Measurements from ENCODE around the gene ANKMY1. TPM values are rescaled to one million over a fixed set of nuclear protein-coding genes. Genes with fewer than 3 reads are reported as not detected.

Gene ANKMY1
- total RNA-seq, 1 experiment from 2014 or later: 19.5 TPM

- POLR2A ChIA-PET (ENCODE audit: unreplicated experiment): no interaction called here
These were observed 76.8 kb downstream of the ANKMY1 start for GRCh38 chr2:240480834-240481623.

GRCh38 chr2:240479111-240479501 lies 78.7 kb downstream of the ANKMY1 start:
- no peak overlapping the region for H3K4me3 ChIP-seq (ENCODE audit: low read length)
- no peaks in the 10 kb centered on the region for H3F3A ChIP-seq (ENCODE audit: low read length, unreplicated experiment)
- DNase-seq (no peak), ATAC-seq (no peak)
- no peaks in the 10 kb centered on the region for H3K27me3 ChIP-seq (ENCODE audit: low read length)
- H3K9me3 ChIP-seq (ENCODE audit: low read length): no peaks in the 10 kb centered on the region
- no peak overlapping the region for H3K4me2 ChIP-seq (ENCODE audit: low read length)
- H3K9me2 ChIP-seq (replicated peaks; ENCODE audit: low read length): no peaks in the 10 kb centered on the region
- no peaks in the 10 kb centered on the region for H3K79me2 ChIP-seq (ENCODE audit: low read length)
- intact Hi-C loops (cut with micrococcal nuclease): no loop called here
- no TSS peak for BruUV-seq (replicated peaks)
- ChIA-PET CTCF (no interaction called here), POLR2A (ENCODE audit: unreplicated experiment) (no interaction called here)
- H3K4me1 ChIP-seq (ENCODE audit: insufficient read depth, low read length): no peaks in the 10 kb centered on the region
- H4K20me1 ChIP-seq (ENCODE audit: low read length): no peaks in the 10 kb centered on the region
- no peaks in the 10 kb centered on the region for H3K36me3 ChIP-seq (ENCODE audit: low read depth, low read length)
- H3K9ac ChIP-seq (ENCODE audit: low read length): no peak overlapping the region
- H2AFZ ChIP-seq (ENCODE audit: low read length): no peak overlapping the region
- no peak overlapping the region for H3K27ac ChIP-seq (ENCODE audit: low read length)
- TF ChIP-seq EZH2 (IDR thresholded peaks at IDR 0.05; ENCODE audit: low read length, unreplicated experiment) (no peak), CTCF (conservative IDR thresholded peaks at IDR 0.05; ENCODE audit: low read depth, low read length) (no peak), EZH2phosphoT487 (IDR thresholded peaks at IDR 0.05; ENCODE audit: borderline replicate concordance, low read length) (no peak)

More at GRCh38 chr2:240480834-240481623, 76.8 kb downstream of the ANKMY1 start:
- no peaks in the 10 kb centered on the region for H3K27me3 ChIP-seq (ENCODE audit: low read length)
- no peak overlapping the region for H3K27ac ChIP-seq (ENCODE audit: low read length)
- no peak overlapping the region for H3K4me3 ChIP-seq (ENCODE audit: low read length)
- H4K20me1 ChIP-seq (ENCODE audit: low read length): no peaks in the 10 kb centered on the region
- no peak for ATAC-seq
- BruUV-seq (replicated peaks): no TSS peak
- TF ChIP-seq EZH2phosphoT487 (IDR thresholded peaks at IDR 0.05; ENCODE audit: borderline replicate concordance, low read length) (no peak), EZH2 (IDR thresholded peaks at IDR 0.05; ENCODE audit: low read length, unreplicated experiment) (no peak), CTCF (conservative IDR thresholded peaks at IDR 0.05; ENCODE audit: low read depth, low read length) (no peak)
- DNase-seq: no peak
- H3K4me2 ChIP-seq (ENCODE audit: low read length): no peak overlapping the region
- intact Hi-C loops (cut with micrococcal nuclease): no loop called here
- no peak overlapping the region for H2AFZ ChIP-seq (ENCODE audit: low read length)
- no peaks in the 10 kb centered on the region for H3K79me2 ChIP-seq (ENCODE audit: low read length)
- CTCF ChIA-PET: no interaction called here
- H3K9me2 ChIP-seq (replicated peaks; ENCODE audit: low read length): no peaks in the 10 kb centered on the region
- H3F3A ChIP-seq (ENCODE audit: low read length, unreplicated experiment): no peaks in the 10 kb centered on the region
- no peaks in the 10 kb centered on the region for H3K4me1 ChIP-seq (ENCODE audit: insufficient read depth, low read length)
- H3K36me3 ChIP-seq (ENCODE audit: low read depth, low read length): no peaks in the 10 kb centered on the region
- H3K9ac ChIP-seq (ENCODE audit: low read length): no peak overlapping the region
- no peaks in the 10 kb centered on the region for H3K9me3 ChIP-seq (ENCODE audit: low read length)

- Histone ChIP-seq H3K36me3 (ENCODE audit: low read depth, low read length) (no peaks in the 10 kb centered on the region), H3K9ac (ENCODE audit: low read length) (no peak overlapping the region), H3K4me2 (ENCODE audit: low read length) (no peak overlapping the region), H2AFZ (ENCODE audit: low read length) (no peak overlapping the region), H3K79me2 (ENCODE audit: low read length) (no peaks in the 10 kb centered on the region), H3K4me3 (ENCODE audit: low read length) (no peak overlapping the region), H3K9me3 (ENCODE audit: low read length) (peaks cover 3% of the 10 kb centered on the region; the same call in 1 of the 2 replicates), H4K20me1 (ENCODE audit: low read length) (no peaks in the 10 kb centered on the region), H3K9me2 (replicated peaks; ENCODE audit: low read length) (no peaks in the 10 kb centered on the region), H3K27ac (ENCODE audit: low read length) (no peak overlapping the region), H3F3A (ENCODE audit: low read length, unreplicated experiment) (no peaks in the 10 kb centered on the region), H3K4me1 (ENCODE audit: insufficient read depth, low read length) (no peaks in the 10 kb centered on the region), H3K27me3 (ENCODE audit: low read length) (no peaks in the 10 kb centered on the region)
- POLR2A ChIA-PET (ENCODE audit: unreplicated experiment): no interaction called here
- ATAC-seq (no peak), DNase-seq (no peak)
- intact Hi-C loops (cut with micrococcal nuclease): no loop called here
- CTCF ChIA-PET: no interaction called here
- no TSS peak for BruUV-seq (replicated peaks)
- TF ChIP-seq CTCF (conservative IDR thresholded peaks at IDR 0.05; ENCODE audit: low read depth, low read length): no peak
- no peak for TF ChIP-seq EZH2 (IDR thresholded peaks at IDR 0.05; ENCODE audit: low read length, unreplicated experiment)
- TF ChIP-seq EZH2phosphoT487 (IDR thresholded peaks at IDR 0.05; ENCODE audit: borderline replicate concordance, low read length): no peak
These were observed 79.3 kb downstream of the ANKMY1 start for GRCh38 chr2:240478346-240479110.

All from PC-3 (cell line).